IMR-90 (cell line): Measurements from ENCODE around the gene GNA14. TPM values are rescaled to one million over a fixed set of nuclear protein-coding genes. Genes with fewer than 3 reads are reported as not detected.

Experiments used
- ATAC-seq: fragments of 200-7000 bp; cut with Tn5 transposase; 2 replicates; pipeline ENCODE4 v1.9.1; 2020; ENCODE audit warnings: low read depth, mild to moderate bottlenecking, moderate library complexity
- BruUV-seq: library from RNA; stranded (reverse); fragments of 400-500 nt; replicated peaks from 2 replicates; lab custom pipeline; 2021; lab: Mats Ljungman, UMichigan
- CTCF ChIA-PET: fragments of 300-600 bp; formaldehyde crosslinking; extraction: SDS; loops from one replicate; lab custom pipeline; 2021; ENCODE audit warnings: antibody characterized with exemption; lab: Yijun Ruan, JAX
- POLR2A ChIA-PET: fragments of 300-600 bp; sonication (Branson Sonifier 250); formaldehyde crosslinking; loops from one replicate; lab custom pipeline; 2022; ENCODE audit warnings: antibody characterized with exemption; ENCODE audit not compliant: unreplicated experiment; lab: Charles Lee
- DNase-seq: peaks from one replicate; pipeline ENCODE4 v3.0.0; 2013
- H2AFZ ChIP-seq: replicated peaks from 2 replicates; pipeline ENCODE3; 2013; ENCODE audit warnings: low read length, mild to moderate bottlenecking; ENCODE audit not compliant: poor library complexity
- H2AK5ac ChIP-seq: 2 replicates; pipeline ENCODE4 v1.6.1; 2013; ENCODE audit warnings: low read depth, low read length, inconsistent platforms
- H2AK9ac ChIP-seq: replicated peaks from 2 replicates; pipeline ENCODE3; 2013; ENCODE audit warnings: mild to moderate bottlenecking, low read depth, low read length, moderate library complexity; ENCODE audit not compliant: poor library complexity
- H2BK120ac ChIP-seq: 2 replicates; pipeline ENCODE4 v1.6.1; 2013; ENCODE audit warnings: low read depth, low read length, inconsistent platforms
- H2BK15ac ChIP-seq: 3 replicates; pipeline ENCODE4 v1.6.1; 2013; ENCODE audit warnings: low read depth, low read length, inconsistent platforms
- H2BK20ac ChIP-seq: 2 replicates; pipeline ENCODE4 v1.6.1; 2013; ENCODE audit warnings: low read depth, mild to moderate bottlenecking, inconsistent platforms, low read length, moderate library complexity
- H2BK5ac ChIP-seq: 2 replicates; pipeline ENCODE4 v1.6.1; 2013; ENCODE audit warnings: mild to moderate bottlenecking, low read depth, low read length, inconsistent platforms; ENCODE audit not compliant: poor library complexity, severe bottlenecking
- H3K14ac ChIP-seq: replicated peaks from 2 replicates; pipeline ENCODE4 v1.6.1; 2013; ENCODE audit warnings: low read depth, low read length, inconsistent platforms
- H3K18ac ChIP-seq: 2 replicates; pipeline ENCODE4 v1.6.1; 2013; ENCODE audit warnings: low read depth, low read length, control low read depth
- H3K23ac ChIP-seq: 2 replicates; pipeline ENCODE4 v1.6.1; 2013; ENCODE audit warnings: low read depth, low read length, inconsistent platforms
- H3K27ac ChIP-seq: 2 replicates; pipeline ENCODE4 v1.5.1; 2013; ENCODE audit warnings: mild to moderate bottlenecking, control low read depth, low read length; ENCODE audit not compliant: insufficient read depth
- H3K27me3 ChIP-seq: 2 replicates; pipeline ENCODE4 v1.6.1; 2013; ENCODE audit warnings: low read length; ENCODE audit not compliant: control insufficient read depth, insufficient read depth
- H3K36me3 ChIP-seq: 2 replicates; pipeline ENCODE4 v1.6.1; 2013; ENCODE audit warnings: low read length, mixed read lengths; ENCODE audit not compliant: control insufficient read depth, insufficient read depth
- H3K4ac ChIP-seq: 2 replicates; pipeline ENCODE4 v1.6.1; 2013; ENCODE audit warnings: low read depth, low read length, inconsistent platforms
- H3K4me1 ChIP-seq: 2 replicates; pipeline ENCODE4 v1.6.1; 2013; ENCODE audit warnings: low read length, mixed read lengths; ENCODE audit not compliant: control insufficient read depth, insufficient read depth
- H3K4me2 ChIP-seq: 2 replicates; pipeline ENCODE4 v1.6.1; 2013; ENCODE audit warnings: low read depth, mild to moderate bottlenecking, control low read depth, low read length, moderate library complexity
- H3K4me3 ChIP-seq: 2 replicates; pipeline ENCODE4 v1.5.1; 2013; ENCODE audit warnings: low read depth, mild to moderate bottlenecking, control low read depth, low read length, moderate library complexity; ENCODE audit not compliant: insufficient read depth
- H3K56ac ChIP-seq: 2 replicates; pipeline ENCODE4 v1.6.1; 2013; ENCODE audit warnings: low read length, inconsistent platforms; ENCODE audit not compliant: insufficient read depth; ENCODE audit errors: extremely low read depth
- H3K79me1 ChIP-seq, 2 experiments: 2 replicates each; pipeline ENCODE4 v1.6.1; 2013; ENCODE audit warnings: low read length in 2 of 2, inconsistent platforms in 1 of 2, low read depth in 1 of 2
- H3K9ac ChIP-seq: 2 replicates; pipeline ENCODE4 v1.6.1; 2013; ENCODE audit warnings: low read depth, low read length, control low read depth
- H3K9me1 ChIP-seq: 2 replicates; pipeline ENCODE4 v1.6.1; 2013; ENCODE audit warnings: low read length, inconsistent platforms; ENCODE audit not compliant: insufficient read depth
- H3K9me3 ChIP-seq: 2 replicates; pipeline ENCODE4 v1.6.1; 2013; ENCODE audit warnings: low read length; ENCODE audit not compliant: control insufficient read depth, insufficient read depth
- H4K20me1 ChIP-seq: 2 replicates; pipeline ENCODE4 v1.6.1; 2013; ENCODE audit warnings: low read length, inconsistent platforms; ENCODE audit not compliant: insufficient read depth
- H4K5ac ChIP-seq: 2 replicates; pipeline ENCODE4 v1.6.1; 2013; ENCODE audit warnings: mild to moderate bottlenecking, low read depth, low read length, control low read depth
- H4K8ac ChIP-seq, 2 experiments: 2 replicates each; pipeline ENCODE4 v1.6.1; 2013; ENCODE audit warnings: low read depth in 2 of 2, low read length in 2 of 2, control low read depth in 1 of 2, inconsistent platforms in 1 of 2
- H4K91ac ChIP-seq: 2 replicates; pipeline ENCODE4 v1.6.1; 2013; ENCODE audit warnings: low read depth, low read length, inconsistent platforms; ENCODE audit not compliant: insufficient read depth
- NFE2L2 ChIP-seq: fragments of 150-350 bp; IDR thresholded peaks from 2 replicates; pipeline ENCODE4 v1.6.1; 2016; ENCODE audit warnings: low read depth, mild to moderate bottlenecking, low read length
- WGBS, 2 experiments: methylation state at CpG; one replicate each; pipeline versions ENCODE4 v1.1.5 to v1.1.7; 2013; ENCODE audit warnings: missing lambda C conversion rate in 2 of 2; ENCODE audit not compliant: insufficient read length in 1 of 2; ENCODE audit errors: extremely low coverage in 2 of 2; 5-methylcytosine and 5-hydroxymethylcytosine counted together
- dilution Hi-C: fragments of 300-500 bp; cut with HindIII; formaldehyde crosslinking; loops from one replicate; pipeline ENCODE4 v1.14.3; 2018; ENCODE audit warnings: low sequenced_read_pairs; ENCODE audit not compliant: unreplicated experiment
- in situ Hi-C: fragments of 300-500 bp; cut with MboI; formaldehyde crosslinking; loops from 3 replicates; pipeline ENCODE4 v1.14.3; 2019; ENCODE audit warnings: low sequenced_read_pairs, inconsistent platforms, mixed read lengths
- intact Hi-C: fragments of 100-400 bp; cut with micrococcal nuclease; formaldehyde crosslinking; loops from 2 replicates; pipeline ENCODE4 v1.10.0; 2022
- polyA plus RNA-seq, 3 experiments: library from polyadenylated mRNA; depleted of rRNA; stranded (reverse); fragments of >200 nt; gene quantifications; 2 replicates each; pipeline ENCODE4 v1.2.3, GENCODE V29; 2012; ENCODE audit warnings: low replicate concordance in 1 of 3
- total RNA-seq: library from RNA; depleted of rRNA; stranded (reverse); fragments of >200 nt; gene quantifications from 2 replicates; pipeline ENCODE4 v1.2.3, GENCODE V29; 2012

Gene GNA14
- total and polyA plus RNA-seq, 2 of the 4 experiments (the other 2 are of a cell fraction), result under 0.01 to 0.03 TPM

DNA sequence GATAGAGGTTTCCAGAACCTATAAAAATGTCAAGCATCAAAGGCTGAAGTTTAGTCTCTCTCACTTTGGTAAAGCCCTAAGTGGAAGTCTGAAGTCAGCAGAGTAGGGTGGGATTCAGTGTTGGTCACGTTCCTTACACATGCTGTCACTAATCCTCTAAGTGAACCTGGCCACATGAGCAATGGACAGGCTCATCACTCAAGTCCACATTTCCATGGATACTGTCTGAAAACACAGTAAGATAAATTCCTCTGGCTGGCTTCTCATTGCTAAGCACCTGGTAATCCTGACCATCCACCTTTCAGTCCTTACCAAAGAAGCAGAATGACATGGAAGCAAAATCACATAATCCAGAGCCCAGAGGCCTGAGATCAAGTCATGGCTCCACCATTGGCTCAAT lies 43.8 kb downstream of the GNA14 start:
- no peak overlapping the region for H2AK9ac ChIP-seq
- no peak overlapping the region for H2BK5ac ChIP-seq
- DNase-seq, result no peak
- no peaks in the 10 kb centered on the region for H3K79me1 ChIP-seq
- POLR2A ChIA-PET, result no interaction called here
- dilution Hi-C loops, result no loop called here
- WGBS, 2 experiments, result no CpG with 5 or more reads among the region's 1 CpG
- in situ Hi-C loops, result no loop called here
- H4K8ac ChIP-seq, result no peak overlapping the region
- H3K23ac ChIP-seq, result no peak overlapping the region
- no peak overlapping the region for H3K27ac ChIP-seq
- no peak for TF ChIP-seq NFE2L2
- H2BK20ac ChIP-seq, result no peak overlapping the region
- H4K20me1 ChIP-seq, result no peaks in the 10 kb centered on the region
- no peaks in the 10 kb centered on the region; the same call in 1 of the 2 replicates for H3K27me3 ChIP-seq
- no peak overlapping the region for H2AK5ac ChIP-seq
- no peak overlapping the region for H3K4me2 ChIP-seq
- no peaks in the 10 kb centered on the region for H3K4me1 ChIP-seq
- intact Hi-C loops, result no loop called here
- H3K4me3 ChIP-seq, result no peak overlapping the region
- H3K36me3 ChIP-seq, result no peaks in the 10 kb centered on the region
- CTCF ChIA-PET, result no interaction called here
- H3K9me3 ChIP-seq, result no peaks in the 10 kb centered on the region
- no peak overlapping the region for H2AFZ ChIP-seq
- H4K5ac ChIP-seq, result no peak overlapping the region
- H3K9ac ChIP-seq, result no peak overlapping the region
- no peak overlapping the region for H2BK15ac ChIP-seq
- no peaks in the 10 kb centered on the region for H3K9me1 ChIP-seq
- H3K14ac ChIP-seq, result no peak overlapping the region
- no peak overlapping the region for H4K91ac ChIP-seq
- no peak for ATAC-seq
- no peak overlapping the region for H3K18ac ChIP-seq
- BruUV-seq, result no TSS peak
- H3K4ac ChIP-seq, result no peak overlapping the region
- H2BK120ac ChIP-seq, result no peak overlapping the region
- H3K56ac ChIP-seq, result no peak overlapping the region
